Head of caudate nucleus (tissue), 42 donors: Measurements from ENCODE around the gene C10orf90.

Experiments
- DNase-seq, 42 donors: peaks; one replicate each; pipeline versions ENCODE4 v3.0.0 to v3.0.0-alpha.2; 2020 to 2021; ENCODE audit warnings: mixed read lengths in 7 of 42
- intact Hi-C: fragments of 100-400 bp; cut with DNase I; formaldehyde crosslinking; loops from one replicate; pipeline ENCODE4 v1.15.0; 2022

C10orf90 gene

GRCh38 chr10:126670056-126670894 is at the start of gene C10orf90:
Gene C10orf90 (minus strand): TSS chr10:126670693. CDS start chr10:126670480, 213 bp downstream.
- intact Hi-C loops: no loop called here
- DNase-seq: peak in 7 of 42 donors; percentile 22 to 64 (median 54)

GRCh38 chr10:126716366-126716765 is 45.9 kb upstream of the C10orf90 start:
- DNase-seq: peak in 1 of 42 donors; percentile 30
- intact Hi-C loops: no loop called here

GRCh38 chr10:126713594-126713993 is 43.1 kb upstream of the C10orf90 start:
- peak in 1 of 42 donors; percentile 12 for DNase-seq
- intact Hi-C loops: no loop called here

- DNase-seq: peak in 1 of 42 donors; percentile 34
- intact Hi-C loops: no loop called here
Measured at GRCh38 chr10:126712681-126713080, 42.2 kb upstream of the C10orf90 start.

GRCh38 chr10:126705951-126706565 is 35.6 kb upstream of the C10orf90 start:
- intact Hi-C loops: no loop called here
- DNase-seq: peak in 1 of 42 donors; percentile 42

GRCh38 chr10:126705131-126705530 is 34.6 kb upstream of the C10orf90 start:
- intact Hi-C loops: no loop called here
- DNase-seq: no peak

- intact Hi-C loops: no loop called here
- DNase-seq: no peak
Measured at GRCh38 chr10:126704649-126705048, 34.2 kb upstream of the C10orf90 start.

GRCh38 chr10:126702181-126702580 is 31.7 kb upstream of the C10orf90 start:
- DNase-seq: peak in 1 of 42 donors; percentile 14
- intact Hi-C loops: no loop called here

- intact Hi-C loops: no loop called here
- DNase-seq: no peak
Measured at GRCh38 chr10:126701526-126701925, 31.0 kb upstream of the C10orf90 start.

- no peak for DNase-seq
- intact Hi-C loops: no loop called here
Measured at GRCh38 chr10:126696684-126697083, 26.2 kb upstream of the C10orf90 start.

GRCh38 chr10:126691456-126691855 is 21.0 kb upstream of the C10orf90 start:
- DNase-seq: no peak
- intact Hi-C loops: no loop called here

- intact Hi-C loops: no loop called here
Measured at GRCh38 chr10:126690534-126690933, 20.0 kb upstream of the C10orf90 start.

GRCh38 chr10:126689461-126689994 is 19.0 kb upstream of the C10orf90 start:
- no peak for DNase-seq
- intact Hi-C loops: no loop called here

More at GRCh38 chr10:126690534-126690933, 20.0 kb upstream of the C10orf90 start:
- no peak for DNase-seq

- intact Hi-C loops: no loop called here
- peak in 2 of 42 donors; percentile 29 to 35 for DNase-seq
Measured at GRCh38 chr10:126687121-126687606, 16.7 kb upstream of the C10orf90 start.

- no peak for DNase-seq
- intact Hi-C loops: no loop called here
Measured at GRCh38 chr10:126686719-126687118, 16.2 kb upstream of the C10orf90 start.

GRCh38 chr10:126686268-126686667 is 15.8 kb upstream of the C10orf90 start:
- intact Hi-C loops: no loop called here
- no peak for DNase-seq

- intact Hi-C loops: no loop called here
- DNase-seq: no peak
Measured at GRCh38 chr10:126685756-126686155, 15.3 kb upstream of the C10orf90 start.

- intact Hi-C loops: no loop called here
- no peak for DNase-seq
Measured at GRCh38 chr10:126684171-126684745, 13.8 kb upstream of the C10orf90 start.

- intact Hi-C loops: no loop called here
- DNase-seq: no peak
Measured at GRCh38 chr10:126683466-126683865, 13.0 kb upstream of the C10orf90 start.
